CD4-positive, alpha-beta T cell treated with Interleukin-10 for 1 hour (primary cell): ENCODE measurements around the gene TSKS.

Source experiments
- DNase-seq: peaks from one replicate; pipeline ENCODE4 v3.0.0-alpha.2; 2020

The TSKS gene

DNA sequence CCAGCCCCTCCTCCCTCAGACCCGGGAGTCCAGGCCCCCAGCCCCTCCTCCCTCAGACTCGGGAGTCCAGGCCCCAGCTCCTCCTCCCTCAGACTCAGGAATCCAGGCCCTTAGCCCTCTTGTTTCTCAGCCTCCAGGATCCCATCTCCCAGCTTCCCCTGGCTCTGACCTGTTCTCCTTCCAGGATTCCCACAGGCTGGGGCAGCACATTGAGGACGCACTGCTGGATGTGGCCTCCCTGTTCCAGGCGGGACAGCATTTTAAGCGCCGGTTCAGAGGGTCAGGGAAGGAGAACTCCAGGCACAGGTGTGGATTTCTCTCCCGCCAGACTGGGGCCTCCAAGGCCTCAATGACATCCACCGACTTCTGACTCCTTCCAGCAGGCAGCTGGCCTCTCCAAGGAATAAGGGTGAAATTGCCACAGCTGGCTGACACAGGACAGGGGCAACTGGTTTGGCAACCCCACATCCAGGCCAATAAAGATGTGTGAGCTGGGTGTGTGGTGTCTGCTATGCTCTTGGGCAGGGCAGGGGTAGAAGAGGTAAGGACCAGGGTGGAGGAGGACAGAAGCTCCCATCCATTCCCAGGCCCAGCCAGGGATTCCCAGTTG lies 49.8 kb downstream of the TSKS start:
- DNase-seq, result no peak

DNA sequence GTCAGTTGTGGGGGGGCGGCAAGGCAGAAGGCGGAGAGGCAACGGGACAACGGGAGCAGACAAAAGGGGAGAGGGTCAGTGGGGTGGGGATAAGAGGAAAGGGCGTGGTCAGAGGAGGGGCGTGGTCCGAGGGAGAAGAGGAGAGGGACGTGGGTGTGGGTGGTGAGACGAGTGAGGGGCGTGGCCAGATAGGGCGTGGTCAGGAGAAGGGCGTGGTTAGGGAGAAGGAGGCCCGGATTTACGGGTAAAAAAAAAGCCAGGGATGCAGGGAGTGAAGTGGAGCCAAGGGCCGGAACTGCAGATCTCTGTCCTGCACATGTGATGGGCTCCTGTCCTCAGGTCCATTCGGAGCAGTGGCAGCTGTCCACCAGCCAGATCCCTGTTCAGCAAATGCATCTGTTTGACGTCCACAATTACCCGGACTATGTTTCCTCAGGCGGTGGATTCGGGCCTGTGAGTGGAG lies 50.7 kb downstream of the TSKS start:
- no peak for DNase-seq

DNA sequence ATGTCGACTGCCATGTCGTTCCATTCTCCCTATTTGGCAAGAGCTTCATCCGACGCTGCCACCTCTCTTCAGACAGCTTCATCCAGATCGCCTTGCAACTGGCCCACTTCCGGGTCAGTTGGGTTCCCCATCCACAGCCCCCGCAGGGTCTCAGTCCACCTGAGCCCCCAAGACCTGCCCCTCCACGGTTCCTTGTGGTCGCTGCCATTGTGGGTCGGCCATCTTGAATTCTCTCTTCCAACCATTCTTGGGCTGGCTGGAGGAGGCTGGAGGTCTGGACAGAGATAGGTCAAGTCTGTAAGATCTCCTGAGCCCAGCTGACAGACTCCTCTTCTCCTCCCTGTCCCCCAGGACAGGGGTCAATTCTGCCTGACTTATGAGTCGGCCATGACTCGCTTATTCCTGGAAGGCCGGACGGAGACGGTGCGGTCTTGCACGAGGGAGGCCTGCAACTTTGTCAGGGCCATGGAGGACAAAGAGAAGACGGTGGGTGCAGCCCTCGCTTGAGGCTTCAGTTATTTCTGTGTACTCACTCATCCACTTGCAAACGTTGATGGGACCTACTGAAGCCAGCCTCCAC lies 52.6 kb downstream of the TSKS start:
- DNase-seq, result no peak

DNA sequence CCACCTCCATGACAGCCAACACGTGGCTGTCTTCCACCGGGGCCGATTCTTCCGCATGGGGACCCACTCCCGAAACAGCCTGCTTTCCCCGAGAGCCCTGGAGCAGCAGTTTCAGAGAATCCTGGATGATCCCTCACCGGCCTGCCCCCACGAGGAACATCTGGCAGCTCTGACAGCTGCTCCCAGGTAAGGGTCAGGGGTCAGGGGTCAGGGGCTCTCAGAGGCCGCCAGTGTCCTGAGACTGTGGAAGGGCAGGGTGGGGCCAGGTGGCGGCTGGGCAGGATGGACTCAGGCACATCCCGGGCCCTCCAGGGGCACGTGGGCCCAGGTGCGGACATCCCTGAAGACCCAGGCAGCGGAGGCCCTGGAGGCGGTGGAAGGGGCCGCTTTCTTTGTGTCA lies 57.2 kb downstream of the TSKS start:
- DNase-seq, result no peak

DNA sequence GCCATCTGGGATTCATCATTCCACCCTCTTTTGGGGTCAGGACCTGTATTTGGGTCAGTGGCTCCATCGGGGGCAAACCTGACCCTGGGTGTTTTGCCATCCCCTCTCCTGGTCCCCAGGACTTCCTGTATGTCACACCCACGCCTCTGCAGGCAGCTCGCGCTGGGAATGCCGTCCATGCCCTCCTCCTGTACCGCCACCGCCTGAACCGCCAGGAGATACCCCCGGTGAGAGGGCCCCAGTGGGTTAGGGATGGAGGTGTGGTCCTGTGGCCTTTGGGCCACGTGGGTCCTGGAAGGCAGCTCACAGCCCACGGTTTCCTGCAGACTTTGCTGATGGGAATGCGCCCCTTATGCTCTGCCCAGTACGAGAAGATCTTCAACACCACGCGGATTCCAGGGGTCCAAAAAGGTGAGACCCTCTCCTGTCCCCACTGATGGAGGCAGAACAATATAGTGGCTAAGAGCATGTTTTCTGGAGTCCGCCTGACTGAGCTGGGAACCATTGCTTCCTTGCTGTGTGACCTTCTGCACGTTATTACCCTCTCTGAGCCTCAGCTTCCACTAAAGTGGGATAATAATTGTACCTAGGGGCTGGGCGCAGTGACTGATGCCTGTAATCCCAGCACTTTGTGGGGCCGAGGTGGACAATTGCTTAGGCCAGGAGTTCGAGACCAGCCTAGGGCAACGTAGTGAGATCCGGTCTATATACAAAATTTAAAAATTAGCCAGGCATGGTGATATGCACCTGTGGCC lies 58.0 kb downstream of the TSKS start:
- no peak for DNase-seq

DNA sequence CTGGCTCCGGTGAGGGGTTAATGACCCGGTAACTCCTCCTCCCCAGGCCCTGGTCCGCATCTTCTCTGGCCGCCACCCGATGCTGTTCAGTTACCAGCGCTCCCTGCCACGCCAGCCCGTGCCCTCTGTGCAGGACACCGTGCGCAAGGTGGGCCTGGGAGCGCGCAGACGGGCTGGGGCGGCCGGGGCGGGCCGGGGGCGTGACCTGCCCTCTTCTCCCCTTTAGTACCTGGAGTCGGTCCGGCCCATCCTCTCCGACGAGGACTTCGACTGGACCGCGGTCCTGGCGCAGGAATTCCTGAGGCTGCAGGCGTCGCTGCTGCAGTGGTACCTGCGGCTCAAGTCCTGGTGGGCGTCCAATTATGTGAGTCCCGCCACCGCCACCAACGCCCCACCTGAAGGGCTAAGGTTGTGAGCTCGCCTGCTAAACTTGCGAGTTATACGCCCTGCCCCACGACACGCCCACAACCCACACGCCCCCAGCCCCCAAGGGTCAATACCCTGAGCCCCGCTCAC lies 61.8 kb downstream of the TSKS start:
- DNase-seq, result no peak

DNA sequence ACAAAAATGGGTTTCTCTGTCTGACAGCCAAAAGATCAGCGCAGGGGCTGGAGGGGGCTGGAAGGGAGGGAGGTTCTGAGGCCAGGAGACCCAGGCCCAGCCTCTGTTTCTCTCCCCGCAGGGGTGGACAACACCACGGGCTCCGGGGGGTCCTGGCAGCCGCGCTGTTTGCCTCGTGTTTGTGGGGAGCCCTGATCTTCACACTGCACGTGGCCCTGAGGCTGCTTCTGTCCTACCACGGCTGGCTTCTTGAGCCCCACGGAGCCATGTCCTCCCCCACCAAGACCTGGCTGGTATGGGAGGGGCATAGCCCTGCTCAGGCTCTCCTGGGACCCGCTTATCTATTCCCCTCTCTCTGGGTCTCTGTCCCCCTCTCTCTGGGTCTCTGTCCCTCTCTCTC lies 62.5 kb downstream of the TSKS start:
- DNase-seq, result no peak

DNA sequence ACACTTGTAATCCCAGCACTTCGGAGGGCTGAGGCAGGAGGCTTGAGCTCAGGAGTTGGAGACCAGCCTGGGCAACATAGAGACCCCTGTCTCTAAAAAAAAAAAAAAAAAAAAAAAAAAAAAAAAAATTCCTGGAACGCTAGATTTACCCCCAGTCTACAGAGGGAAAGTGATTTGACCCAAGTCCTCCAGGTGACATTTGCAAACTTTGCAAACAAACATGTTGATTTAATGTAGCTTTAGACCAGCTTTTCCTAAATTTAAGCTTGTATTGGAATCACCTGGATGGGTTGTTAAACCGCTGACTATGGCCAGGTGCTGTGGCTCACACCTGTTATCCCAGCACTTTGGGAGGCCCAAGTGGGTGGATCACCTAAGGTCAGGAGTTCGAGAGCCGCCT lies 63.7 kb downstream of the TSKS start:
- DNase-seq, result no peak

DNA sequence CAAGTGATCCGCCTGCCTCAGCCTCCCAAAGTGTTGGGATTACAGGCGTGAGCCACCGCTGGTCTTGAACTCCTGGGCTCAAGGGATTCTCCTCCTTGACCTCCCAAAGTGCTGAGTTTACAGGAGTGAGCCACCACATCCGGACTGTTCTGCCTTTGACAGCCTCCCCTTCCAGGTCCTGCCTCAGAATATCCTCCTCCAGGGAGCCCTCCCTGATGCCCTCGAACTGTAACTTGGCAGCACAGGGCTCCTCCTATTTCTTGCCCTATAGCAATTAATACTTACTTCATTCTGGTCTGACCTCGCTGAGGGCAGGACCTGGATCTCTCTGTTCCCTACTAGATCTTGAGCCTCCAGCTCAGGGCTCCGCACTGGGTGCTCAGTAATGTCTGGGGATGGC lies 66.2 kb downstream of the TSKS start:
- no peak for DNase-seq

DNA sequence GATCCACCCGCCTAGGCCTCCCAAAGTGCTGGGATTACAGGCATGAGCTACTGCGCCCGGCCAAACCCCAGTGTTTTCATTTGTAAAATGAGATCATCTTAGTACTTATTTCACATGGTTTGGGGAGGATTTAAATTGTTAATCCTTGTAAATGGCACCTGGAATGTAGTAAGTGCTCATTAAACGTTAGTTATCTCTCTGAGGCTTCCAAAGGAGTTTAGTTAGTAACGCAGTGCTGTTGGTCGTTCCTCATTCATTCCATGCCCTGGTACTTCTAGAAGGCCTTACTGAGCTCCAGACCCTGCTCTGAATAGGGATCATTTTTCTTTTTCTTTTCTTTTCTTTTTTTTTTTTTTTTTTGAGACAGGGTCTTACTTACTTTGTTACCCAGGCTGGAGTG lies 67.0 kb downstream of the TSKS start:
- DNase-seq, result no peak

DNA sequence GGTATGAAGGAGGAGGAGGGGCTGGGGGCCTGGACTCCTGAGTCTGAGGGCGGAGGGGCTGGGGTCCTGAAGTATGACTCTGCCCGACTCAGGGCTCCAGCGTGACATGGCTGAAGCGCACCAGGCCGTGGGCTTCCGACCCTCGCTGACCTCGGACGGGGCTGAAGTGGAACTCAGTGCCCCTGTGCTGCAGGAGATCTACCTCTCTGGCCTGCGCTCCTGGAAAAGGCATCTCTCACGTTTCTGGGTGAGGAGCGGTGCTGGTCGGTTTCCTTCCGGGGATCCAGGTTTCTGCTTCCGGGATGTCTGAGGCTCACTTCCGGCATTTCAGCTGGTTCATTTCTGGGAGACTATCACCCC lies 71.0 kb downstream of the TSKS start:
- no peak for DNase-seq

DNA sequence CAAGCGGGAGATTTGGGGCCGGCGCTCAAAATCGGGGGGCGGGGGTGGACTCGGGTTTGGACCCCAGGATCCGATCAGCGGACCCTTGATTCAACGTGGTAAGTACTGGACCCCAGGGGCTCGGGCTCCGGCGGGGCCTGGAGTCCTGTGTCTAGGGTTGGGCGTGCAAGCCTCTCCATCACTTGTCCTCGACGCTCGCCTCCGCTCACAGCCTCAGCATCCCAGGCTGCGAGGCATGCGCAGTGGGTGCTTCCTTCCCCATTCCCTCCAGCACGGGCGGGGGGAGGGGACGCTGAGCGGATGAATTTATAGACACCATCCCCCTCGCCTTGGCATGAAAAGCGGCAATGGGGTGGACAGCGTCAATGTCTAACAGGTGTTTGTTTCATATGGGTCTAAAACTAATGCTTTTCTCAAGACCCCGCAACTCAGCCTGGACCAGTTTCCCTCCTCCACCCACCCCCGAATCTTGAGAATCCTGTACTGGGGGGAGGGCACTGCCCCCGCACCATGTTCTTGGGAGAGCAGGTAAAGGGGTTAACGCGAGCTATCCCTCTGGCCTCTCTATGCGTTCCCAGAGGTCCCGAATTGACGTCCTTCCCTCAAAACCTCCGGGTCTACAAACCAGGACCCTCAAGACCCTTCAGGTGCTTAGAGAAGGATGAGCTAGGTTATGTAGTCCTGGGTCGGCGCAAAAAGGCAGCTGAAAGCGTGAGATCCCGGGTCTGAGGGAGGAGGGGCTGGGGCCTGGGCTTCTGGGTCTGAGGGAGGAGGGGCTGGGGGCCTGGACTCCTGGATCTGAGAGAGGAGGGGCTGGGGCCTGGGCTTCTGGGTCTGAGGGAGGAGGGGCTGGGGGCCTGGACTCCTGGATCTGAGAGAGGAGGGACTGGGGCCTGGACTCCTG lies 71.6 kb downstream of the TSKS start:
- peak; percentile 32 for DNase-seq

DNA sequence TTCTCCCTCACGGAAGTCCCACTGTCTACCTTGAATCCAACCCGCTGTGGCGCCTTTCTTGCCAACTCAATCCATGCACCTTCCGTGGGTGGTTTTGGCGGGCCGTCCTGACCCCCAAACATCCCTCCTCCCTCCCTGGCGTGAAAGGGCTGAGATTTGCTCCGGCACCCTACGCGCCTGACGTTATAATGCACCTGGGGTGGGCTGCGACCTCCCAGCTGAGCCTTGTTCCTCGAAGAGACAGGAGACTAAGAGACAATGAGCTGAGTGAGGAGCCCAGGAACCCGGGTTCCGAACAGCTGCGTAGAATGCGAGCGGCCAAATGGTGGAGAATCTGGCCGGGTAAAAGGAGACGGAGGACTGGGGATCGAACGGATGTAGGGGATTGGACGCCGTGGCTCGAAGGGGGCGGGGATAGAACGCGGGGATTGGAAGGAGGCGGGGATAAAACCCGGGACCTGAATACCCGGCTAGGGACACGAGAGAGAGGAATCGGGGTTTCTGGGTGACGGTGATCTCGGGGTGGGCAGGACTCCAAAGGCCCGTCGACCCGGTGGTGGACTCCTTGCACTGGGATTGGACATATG lies 72.4 kb downstream of the TSKS start, which contains the start of gene CPT1C:
TSS of gene CPT1C (plus strand) at position 461 of the 587 bp plus-strand sequence. CDS start 1,137 bp downstream, outside the sequence.
- peak; percentile 69 for DNase-seq

DNA sequence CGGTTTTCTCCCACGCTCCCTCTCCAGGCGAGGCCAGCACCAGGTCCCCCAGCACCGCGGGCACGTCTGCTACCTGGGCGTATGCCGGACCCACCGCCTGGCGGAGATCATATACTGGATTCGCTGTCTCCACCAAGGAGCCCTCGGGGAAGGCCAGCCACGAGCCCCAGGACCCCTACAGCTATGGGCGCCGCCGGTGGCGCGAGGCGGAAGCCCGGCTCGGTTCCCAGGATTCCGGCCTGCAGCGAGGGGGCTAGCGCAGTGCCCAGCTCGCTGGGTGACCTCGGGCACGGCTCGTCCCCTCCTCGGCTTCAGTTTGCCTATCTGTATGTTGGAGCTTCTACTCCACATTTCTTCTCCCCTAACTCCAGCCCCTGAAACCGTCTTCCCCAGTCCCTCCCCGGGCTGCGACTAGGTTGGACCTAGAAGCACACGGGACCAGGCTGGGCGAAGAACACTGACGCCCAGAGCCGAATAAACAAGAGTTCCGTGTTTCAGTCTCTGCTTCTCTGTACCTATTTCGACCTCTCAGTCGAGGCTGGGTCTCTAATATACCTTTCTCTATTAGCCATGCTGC lies 72.9 kb downstream of the TSKS start:
- DNase-seq, result no peak
